ENCODE results near the gene WNT3.
"Not testable (repeated sequence)": the region's sequence is repeated elsewhere in the genome, so short reads cannot be mapped to it uniquely, and the experiment has no call there.

Gene WNT3

DNA sequence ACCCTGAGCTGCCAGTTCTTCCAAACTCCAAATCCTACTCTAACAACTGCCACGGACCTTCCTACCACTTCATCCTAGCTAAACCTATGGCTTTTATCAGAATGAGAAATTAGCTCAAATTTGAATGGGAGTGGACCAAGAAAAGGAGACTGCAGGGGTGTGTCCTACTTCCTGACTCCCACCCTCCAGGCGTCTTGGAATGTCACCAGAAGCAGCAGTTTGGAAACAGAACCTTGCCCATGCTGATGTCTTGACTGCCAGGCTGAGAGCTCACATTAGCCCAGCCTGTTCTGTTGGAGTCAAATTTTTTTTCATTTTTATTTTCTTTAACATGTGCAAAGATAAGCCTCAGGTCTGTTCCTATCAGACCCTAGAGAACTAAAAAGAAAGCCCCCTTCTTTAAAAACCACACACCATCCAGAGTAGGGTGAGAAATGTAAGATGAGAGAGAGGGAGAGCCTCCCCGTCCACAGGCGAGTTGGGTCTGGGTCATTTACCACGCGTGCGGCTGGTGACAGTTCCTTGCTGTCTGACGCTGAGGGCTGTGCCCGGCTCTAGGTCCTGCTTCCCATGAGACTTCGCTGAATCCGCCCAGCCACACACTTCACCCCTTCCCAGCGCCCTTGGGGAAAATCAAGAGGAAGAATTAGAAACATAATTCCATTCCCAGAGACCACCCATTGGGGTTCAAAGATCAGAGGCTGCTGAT lies 54.3 kb downstream of the WNT3 start:
- DNase-seq: no peak

DNA sequence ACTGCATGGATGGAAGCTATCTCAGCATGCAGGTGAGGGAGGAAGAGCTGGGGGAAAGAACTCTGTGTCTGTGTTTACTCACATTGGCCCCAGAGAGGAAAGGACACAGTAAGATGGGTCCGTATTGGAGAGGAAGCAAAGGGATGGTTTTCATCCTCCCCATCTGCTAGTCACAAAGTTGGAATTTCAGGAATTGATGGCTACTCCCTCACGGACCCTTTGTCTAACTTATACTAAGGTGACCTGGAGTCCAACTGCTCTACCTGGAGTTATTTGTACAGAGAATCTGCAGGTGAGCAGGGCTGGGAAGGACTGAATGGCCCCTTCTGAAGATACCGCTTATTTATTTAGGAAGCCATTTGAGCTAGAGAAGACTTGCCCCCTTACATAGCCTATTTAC lies 55.1 kb downstream of the WNT3 start:
- DNase-seq: no peak

DNA sequence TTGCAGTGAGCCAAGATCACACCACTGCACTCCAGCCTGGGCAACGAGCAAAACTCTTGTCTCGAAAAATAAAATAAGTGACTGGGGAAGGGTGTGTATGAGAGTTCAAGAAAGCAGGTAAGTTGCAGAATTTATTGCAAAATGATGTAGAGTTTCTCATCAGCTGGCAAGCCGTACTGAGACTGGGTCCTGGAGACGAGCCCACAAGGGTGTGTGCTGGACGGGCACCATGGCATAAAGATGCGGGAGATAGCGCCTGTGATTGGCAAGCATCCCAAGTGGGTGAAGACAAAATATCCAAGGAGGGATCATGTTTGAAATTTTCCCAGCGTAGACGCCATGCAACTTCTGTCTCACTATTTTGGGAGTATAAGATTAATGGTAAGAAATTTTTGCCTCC lies 59.4 kb downstream of the WNT3 start:
- DNase-seq: no peak

DNA sequence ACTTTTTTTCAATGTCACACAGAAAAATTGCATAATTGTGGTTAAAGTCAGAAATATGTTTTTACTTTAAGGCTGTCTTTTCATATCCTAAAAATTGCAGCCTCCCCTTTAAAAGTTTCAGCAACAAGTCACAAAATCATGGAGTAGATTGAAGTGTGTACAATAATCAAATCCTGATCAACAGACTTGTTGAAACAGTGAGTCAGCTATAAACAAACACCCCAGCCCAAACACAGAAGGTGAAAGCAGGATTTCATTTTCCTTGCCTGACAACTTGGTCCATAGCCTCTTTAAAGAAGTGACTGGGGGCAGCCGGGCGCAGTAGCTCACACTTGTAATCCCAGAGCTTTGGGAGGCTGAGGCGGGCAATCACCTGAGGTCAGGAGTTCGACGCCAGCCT lies 59.9 kb downstream of the WNT3 start:
- no peak for DNase-seq

DNA sequence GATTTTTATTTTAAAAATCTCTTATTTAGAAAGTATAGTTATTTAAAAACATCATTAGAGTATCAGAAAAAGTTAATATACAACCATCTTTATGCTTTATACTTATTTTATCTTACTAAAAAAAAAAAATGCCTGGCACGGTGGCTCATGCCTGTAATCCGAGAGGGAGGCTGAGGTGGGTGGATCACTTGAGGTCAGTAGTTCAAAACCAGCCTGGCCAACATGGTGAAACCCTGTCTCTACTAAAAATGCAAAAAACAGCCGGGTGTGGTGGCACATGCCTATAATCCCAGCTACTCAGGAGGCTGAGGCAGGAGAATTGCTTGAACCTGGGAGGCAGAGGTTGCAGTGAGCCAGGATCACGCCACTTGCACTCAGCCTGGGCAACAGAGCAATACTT lies 60.9 kb downstream of the WNT3 start:
- not testable (repeated sequence) for DNase-seq

DNA sequence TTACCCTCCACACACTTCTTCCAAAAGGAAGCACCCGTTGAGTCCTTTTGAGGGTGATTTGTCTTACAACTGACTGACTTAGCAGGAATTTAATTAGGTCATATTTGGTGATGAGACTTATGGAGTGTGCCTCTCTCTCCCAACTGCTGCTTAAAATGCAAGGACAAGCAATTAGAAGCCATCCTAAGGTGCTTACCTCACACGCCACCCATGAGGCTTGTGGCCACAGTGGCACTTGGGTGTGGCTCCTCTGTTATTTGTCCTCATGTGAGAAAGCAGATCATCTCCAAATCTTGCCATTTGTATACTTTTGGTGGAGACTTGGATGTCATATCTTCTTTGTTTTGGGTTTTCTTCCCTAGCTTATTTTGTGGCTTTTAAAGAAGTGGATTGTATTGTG lies 61.6 kb downstream of the WNT3 start:
- DNase-seq: no peak

DNA sequence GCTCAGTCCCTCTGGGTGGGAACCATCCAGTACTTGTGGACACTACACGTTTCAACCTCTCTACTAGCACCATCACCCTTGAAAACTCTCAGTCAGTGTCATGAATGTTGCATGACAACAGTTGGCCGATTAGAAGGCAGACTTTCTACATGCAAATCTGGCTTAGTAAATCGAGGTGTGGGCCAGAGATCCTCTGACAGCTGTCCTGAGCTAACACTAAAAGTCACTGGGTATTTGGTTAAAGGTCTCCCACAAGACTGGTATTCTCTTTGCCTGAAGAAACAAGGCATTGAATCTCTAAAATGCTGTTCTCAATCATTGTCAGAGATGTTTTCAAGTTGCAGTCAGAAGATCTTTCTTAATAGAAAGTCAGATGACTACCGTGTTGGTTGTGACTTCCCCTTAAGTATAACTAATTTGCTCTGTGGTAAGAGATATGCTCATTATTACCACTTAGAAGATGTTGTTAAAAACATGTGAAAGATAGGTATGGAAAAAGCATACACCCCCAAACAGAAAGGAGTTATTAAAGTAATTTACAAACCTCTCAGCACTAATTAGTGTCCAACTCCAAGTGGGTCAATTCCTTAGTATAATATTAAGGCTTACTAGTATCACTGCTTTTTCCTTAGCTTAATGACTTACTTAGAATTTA lies 62.3 kb downstream of the WNT3 start:
- no peak for DNase-seq

DNA sequence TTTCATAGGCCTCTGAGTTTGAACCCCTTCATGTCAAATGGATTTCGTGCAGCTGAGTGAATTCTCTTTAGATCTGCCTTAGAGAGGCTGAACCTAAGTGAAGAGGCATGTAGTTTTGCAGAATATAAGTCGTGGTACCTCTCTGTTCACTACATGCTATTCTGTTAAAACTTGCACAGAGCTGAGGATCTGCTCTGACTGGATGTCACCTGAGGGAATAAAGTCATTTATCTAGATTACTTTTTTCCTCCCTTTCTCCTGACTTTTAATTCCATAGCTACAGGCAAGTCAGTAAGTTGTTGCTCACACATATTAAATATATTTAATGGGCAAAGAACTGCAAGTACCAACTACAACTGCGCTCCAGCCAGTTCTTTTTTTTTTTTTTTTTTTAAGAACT lies 64.7 kb downstream of the WNT3 start:
- DNase-seq: no peak

DNA sequence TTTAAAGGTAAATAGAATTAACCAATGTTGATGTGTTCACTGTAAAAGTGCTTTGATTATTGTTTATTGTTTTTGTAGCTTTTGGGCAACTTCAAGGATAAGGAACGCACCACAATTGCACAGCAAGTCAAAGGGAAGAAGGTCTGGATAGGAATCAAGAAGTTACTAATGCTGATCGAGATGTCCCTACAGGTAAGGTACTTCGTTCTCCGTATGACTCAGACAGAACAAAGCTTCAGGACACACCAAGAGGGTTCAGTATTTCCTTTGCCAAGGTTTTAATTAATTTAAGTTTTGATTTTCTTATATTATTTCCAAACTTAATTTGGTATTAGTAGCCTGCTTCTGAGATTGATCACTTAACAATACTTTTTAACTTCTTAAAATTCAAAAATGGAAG lies 67.1 kb downstream of the WNT3 start:
- no peak for DNase-seq

DNA sequence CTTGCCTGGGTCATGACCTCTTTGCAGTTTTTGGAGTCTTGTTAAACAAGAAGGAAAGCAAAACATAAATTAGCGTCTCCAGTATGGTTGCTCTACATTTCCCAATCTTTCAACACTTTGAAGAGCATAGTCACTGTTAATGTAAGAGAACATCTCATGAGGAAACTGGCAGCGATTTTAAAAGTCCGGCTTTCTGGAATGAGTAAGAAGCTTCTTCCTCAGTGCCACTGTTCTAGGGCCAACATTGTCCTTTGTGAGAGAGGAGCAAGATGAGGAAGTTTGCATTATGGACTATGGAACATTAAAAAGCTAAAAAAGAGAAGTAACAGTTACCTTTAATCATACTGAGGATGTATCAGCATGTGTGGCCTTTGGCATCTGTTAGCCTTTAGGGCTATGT lies 73.1 kb downstream of the WNT3 start:
- no peak for DNase-seq

DNA sequence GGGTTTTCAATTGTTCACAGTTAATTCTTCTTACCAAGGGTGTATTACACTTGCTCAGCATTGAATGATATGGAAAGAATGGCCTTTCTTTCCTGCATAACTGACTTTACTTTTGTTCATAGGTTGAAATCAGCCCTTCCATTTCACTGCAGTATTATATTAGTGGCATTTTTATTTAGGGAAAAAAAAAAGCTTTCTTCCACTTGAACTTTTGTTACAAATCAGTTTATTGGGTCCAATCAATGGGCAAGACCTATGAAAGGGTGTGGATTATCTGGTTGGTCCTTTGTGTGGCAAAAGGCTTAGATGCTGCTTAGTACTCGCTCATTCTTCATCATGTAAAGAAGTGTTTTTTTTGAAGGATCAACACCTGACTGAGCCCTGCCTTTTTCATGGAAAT lies 74.1 kb downstream of the WNT3 start:
- no peak for DNase-seq

DNA sequence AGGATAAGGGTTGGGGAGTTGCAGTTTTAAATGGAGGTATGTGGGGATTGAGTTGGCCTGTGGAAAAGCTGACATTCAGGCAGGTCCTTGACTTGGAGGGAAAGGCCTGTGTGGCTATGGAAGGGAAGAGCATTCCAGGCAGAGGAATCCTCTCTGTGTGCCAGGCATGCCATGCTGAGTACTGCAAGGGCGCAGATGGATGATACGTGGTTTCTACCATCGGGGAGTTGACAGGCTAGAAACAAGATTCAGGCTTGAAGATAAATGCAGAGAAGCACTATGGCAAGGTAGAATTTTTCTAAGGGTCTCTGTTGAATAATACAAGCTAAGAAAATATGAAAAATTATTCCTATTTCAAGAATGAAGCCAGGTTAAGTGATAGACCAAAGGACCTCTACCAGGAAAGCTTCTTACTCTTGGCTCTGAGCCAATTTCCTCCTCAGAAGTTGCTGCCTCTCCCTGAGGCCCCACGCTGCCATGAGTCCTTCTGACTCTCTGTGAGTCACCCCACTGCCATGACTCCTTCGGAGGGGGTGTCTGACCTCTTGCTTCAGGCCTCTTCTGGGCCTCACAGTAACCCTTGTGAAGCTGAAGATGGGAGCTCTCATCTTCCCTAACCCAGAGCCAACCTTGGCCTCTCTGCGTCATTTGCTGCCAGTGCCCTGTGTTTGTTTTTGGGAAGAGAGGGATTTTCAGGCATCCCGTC lies 75.8 kb downstream of the WNT3 start:
- DNase-seq: peak; percentile 0

DNA sequence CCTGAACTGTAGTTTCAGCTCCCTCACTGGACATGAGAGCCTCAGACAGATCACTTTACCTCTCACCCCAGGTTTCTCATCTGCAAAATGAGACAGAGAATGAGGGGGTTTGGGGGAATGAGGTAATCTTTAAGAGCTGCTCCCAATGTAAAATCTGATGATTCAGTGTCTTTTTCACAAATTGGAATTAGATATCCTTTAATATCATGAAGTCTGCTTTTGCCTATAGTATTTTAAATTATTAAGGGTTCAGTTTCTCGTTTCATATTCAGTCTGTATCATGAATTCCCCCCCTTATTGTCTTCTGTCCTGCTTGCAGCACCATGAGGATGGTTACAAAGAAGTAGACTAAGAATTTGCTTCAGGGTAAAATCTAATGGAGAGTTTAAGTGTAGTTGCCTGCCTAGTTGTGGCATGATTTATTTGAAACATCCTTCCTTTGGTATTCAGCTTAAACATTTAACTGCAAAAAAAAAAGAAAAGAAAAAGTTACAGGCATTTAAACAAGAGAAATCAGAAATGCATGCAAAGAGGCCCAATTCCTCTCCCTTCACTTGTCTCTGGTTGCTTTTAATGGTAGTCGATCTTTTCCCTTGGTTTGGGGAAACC lies 77.3 kb downstream of the WNT3 start:
- DNase-seq: no peak

DNA sequence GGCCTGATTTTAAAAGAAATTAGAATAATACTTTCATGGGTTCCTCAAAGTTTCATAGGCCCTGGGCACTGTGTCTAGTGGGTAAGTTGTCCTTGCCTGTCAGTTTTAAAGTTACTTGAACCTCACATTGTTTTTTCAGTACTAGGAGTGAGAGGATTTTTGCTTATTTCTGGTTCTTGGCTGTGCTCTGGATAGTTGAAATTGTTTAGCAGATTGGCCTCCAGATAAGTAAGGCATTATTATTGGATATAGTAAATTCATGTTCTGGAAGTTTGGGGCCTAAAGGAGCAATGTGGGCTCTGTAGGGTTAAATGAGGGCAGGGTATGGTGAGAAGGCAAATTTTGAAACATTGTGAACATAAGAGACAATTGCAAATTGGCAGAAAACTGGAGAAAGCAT lies 78.5 kb downstream of the WNT3 start:
- no peak for DNase-seq

DNA sequence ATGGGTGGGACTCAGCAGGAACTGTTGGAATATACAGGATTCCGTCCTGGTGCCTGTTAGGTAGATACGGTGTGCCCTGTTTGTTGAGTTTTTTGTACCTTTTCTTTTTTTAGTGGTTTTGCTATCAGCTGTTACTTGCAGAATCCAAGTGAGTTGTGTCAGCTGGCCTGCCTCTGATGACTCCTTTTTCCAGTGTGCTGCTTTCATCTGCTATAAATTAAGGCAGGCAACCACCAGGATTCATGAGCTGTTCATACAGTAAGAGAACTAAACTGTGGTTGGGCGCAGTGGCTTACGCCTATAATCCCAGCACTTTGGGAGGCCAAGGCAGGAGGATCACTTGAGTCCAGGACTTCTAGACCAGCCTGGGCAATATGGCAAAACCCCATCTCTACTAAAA lies 79.9 kb downstream of the WNT3 start:
- DNase-seq: no peak

DNA sequence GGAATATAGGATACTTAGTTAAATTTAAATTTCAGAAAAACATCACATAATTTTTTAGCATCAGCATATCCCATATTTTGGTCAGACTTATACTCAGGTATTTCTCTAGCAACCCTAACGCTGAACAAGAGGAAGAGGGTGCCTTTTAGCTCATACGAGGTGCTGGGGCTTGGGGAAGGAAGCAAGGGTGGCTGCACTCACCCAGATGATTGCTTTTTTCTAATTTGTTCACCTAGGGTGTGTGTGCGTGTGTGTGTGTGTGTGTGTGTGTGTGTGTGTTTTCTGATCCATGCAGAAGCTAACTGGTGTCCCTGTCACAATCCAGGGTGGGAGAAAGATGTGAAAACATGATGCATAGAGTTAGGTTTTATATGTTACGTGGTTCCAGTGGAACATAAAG lies 81.2 kb downstream of the WNT3 start:
- DNase-seq: no peak

DNA sequence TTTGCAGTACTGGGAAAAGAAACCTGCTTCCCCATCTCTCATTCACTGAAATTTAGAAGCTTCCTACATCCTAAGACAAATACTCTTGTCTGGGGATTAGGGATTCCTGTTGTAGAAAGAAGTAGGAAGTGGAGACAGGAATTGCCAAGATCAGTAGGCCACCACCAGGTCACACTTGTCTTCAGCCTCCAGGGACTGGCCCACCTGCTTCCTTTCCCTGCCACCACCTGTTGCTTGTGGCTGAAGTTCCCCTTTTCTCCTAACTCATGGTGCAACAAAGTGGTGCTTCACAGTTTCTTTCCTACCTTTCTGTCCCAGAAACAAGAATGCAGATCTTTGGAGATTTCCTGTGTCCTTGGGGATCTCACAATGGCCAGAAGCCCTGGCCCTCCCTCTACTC lies 82.4 kb downstream of the WNT3 start:
- no peak for DNase-seq

DNA sequence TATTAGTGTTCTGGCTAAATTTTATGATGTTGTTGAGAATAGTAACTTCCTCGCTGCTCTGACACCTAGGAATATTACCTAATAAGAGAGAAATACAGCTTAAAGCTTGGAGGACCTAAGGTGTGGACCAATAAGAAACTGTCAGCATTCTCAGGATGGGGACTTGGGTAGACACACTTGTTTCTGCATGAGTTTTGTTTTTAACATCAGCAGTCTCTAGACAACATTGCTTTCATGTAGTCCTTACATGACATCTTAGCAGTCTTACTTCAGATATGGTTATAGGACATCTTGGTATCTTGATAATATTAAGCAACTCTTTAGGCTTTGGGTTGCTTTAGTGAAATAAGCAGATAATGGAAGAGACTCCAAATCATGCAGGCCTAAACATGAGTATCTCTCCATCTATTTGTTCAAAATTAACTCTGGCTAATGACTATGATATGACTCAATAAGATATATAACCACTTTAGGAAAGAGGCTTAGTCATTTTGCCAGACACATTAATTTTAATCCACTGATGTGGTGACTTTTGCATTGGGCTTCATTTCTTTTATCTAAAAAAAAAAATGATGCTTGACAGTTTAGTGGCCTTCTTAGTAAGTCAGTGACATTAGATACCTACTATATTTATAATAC lies 84.5 kb downstream of the WNT3 start:
- DNase-seq: no peak

DNA sequence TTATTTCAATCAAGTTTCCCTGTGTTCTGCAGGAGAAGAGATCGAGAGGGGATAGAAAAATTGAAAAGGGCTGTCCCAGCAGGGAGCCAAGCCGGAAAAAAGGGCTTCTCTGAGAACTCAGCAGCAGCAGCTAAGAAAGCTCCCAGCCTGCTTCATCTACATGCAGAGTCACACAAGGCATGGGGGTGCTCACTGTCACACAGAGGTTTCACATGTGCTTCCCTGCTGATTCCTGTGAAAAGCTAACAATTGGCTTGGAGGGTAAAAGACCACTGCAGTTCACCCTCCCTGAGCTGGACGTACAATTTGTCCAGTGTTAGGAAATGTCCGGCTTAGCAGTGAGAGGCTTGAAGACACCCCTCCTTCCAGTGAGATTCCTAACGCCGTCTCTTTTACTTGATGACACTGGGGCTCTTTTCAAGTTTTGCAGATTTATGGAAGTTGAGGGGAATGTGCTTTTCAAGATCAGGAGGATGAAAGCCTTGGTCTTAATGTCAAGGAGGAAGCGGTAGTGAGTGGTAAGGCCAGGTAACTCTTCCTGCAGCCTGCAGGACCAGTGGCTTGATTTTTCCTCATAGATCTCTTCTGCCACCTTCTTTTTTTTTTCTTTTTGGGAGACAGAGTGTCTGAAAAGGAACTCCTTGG lies 85.6 kb downstream of the WNT3 start:
- DNase-seq: no peak

DNA sequence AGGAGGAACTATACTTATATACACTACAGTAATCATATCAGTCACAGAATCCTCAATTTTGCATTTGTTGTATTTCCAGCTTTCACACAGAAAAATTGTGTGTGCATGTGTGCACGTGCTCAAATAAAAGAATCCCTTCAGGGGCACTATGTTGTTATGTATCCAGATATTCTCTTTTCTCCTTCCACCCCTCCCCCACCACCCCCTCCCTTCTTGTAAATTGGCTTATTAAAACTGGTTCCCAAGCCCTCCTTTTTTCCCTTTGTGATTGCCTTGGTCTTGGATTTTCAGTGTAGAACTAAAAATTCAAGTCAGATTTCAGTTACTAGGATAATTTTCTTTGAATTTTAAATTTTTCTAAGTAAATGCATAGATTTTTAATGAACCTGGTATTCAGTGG lies 86.3 kb downstream of the WNT3 start:
- no peak for DNase-seq

DNA sequence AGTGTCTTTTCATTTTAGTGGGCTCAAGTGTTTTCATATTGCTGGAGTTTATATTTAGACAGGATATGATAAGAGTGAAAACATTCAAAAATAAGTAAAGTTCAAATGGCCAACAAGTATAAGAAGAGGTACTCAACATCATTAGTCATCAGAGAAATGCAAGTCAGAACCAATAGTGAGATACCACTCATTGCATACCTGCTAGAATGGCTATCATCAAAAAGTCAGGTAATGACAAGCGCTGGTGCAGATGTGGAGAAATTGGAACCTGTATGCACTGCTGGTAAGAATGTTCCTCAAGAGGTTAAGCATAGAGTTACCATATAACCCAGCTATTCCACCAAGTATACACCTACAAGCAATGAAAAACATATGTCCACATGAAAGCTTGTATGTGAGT lies 87.8 kb downstream of the WNT3 start:
- no peak for DNase-seq

DNA sequence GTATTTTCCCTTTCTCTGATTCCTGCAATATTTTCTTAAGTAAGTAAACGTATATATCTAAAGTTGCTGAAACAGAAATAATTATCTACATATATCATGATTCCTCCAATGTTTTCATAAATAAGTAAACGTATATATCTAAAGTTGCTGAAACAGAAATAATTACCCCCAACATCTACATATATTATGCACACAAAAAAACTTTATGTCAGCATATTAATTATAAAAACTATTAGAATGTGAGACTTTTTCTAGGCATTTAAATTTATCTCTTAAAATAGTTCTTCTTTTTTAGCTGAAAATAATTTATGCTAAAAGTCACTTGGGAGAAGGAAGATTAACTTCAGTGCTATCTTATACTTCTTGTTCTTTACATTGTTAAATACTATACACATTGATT lies 88.5 kb downstream of the WNT3 start:
- DNase-seq: no peak

All from NCI-H2029 (cell line).